Common myeloid progenitor, CD34-positive (primary cell): Measurements from ENCODE around the gene ASTN2.

Experiments
- CTCF ChIA-PET: fragments of 350-600 bp; sonication (Branson Sonifier 250); formaldehyde crosslinking; loops from one replicate; lab custom pipeline; 2021; ENCODE audit warnings: antibody characterized with exemption; lab: Charles Lee
- POLR2A ChIA-PET: fragments of 350-600 bp; sonication (Branson Sonifier 250); formaldehyde crosslinking; loops from one replicate; lab custom pipeline; 2021; ENCODE audit warnings: antibody characterized with exemption; lab: Charles Lee
- DNase-seq, 3 donors: peaks; one replicate each; pipeline versions ENCODE4 v3.0.0 to v3.0.0-alpha.2; 2013
- H3K27ac ChIP-seq, 2 experiments: 1 replicate in 1 of 2; 2 replicates in 1 of 2; pipeline ENCODE4 v1.7.0; 2013; ENCODE audit warnings: inconsistent platforms in 2 of 2, low read length in 2 of 2, mild to moderate bottlenecking in 2 of 2, low read depth in 1 of 2, moderate library complexity in 1 of 2; ENCODE audit not compliant: severe bottlenecking in 2 of 2, insufficient read depth in 1 of 2, poor library complexity in 1 of 2
- H3K27me3 ChIP-seq, 5 experiments: replicated peaks in 2 of 5; 1 replicate in 3 of 5; 2 replicates in 2 of 5; pipeline versions ENCODE4 v1.6.1 to v1.7.0; 2013; ENCODE audit warnings: low read length in 4 of 5, mild to moderate bottlenecking in 2 of 5, moderate library complexity in 2 of 5, inconsistent platforms in 1 of 5; ENCODE audit not compliant: insufficient read depth in 5 of 5, control insufficient read depth in 4 of 5
- H3K36me3 ChIP-seq, 4 experiments: 1 replicate in 2 of 4; 2 replicates in 2 of 4; pipeline versions ENCODE4 v1.6.1 to v1.7.0; 2013; ENCODE audit warnings: low read length in 3 of 4, control low read depth in 1 of 4, mild to moderate bottlenecking in 1 of 4; ENCODE audit not compliant: control insufficient read depth in 4 of 4, insufficient read depth in 4 of 4
- H3K4me1 ChIP-seq, 4 experiments: 1 replicate in 3 of 4; 2 replicates in 1 of 4; pipeline versions ENCODE4 v1.6.1 to v1.7.1; 2013; ENCODE audit warnings: low read length in 3 of 4, mild to moderate bottlenecking in 3 of 4, control low read depth in 1 of 4, inconsistent platforms in 1 of 4, moderate library complexity in 1 of 4; ENCODE audit not compliant: control insufficient read depth in 4 of 4, insufficient read depth in 4 of 4; ENCODE audit errors: control extremely low read depth in 1 of 4
- H3K4me3 ChIP-seq, 7 experiments: 1 replicate in 4 of 7; 2 replicates in 3 of 7; pipeline versions ENCODE4 v1.5.1 to v1.7.0; 2013; ENCODE audit warnings: mild to moderate bottlenecking in 7 of 7, low read length in 6 of 7, moderate library complexity in 6 of 7, inconsistent platforms in 2 of 7, low read depth in 2 of 7, control low read depth in 1 of 7; ENCODE audit not compliant: insufficient read depth in 4 of 7, control insufficient read depth in 1 of 7; ENCODE audit errors: extremely low read depth in 1 of 7
- H3K9me3 ChIP-seq, 5 experiments: 1 replicate in 4 of 5; 2 replicates in 1 of 5; pipeline versions ENCODE4 v1.6.1 to v1.7.1; 2013; ENCODE audit warnings: low read length in 4 of 5, mild to moderate bottlenecking in 2 of 5, inconsistent platforms in 1 of 5, low read depth in 1 of 5, moderate library complexity in 1 of 5; ENCODE audit not compliant: control insufficient read depth in 4 of 5, insufficient read depth in 2 of 5; ENCODE audit errors: control extremely low read depth in 1 of 5
- WGBS: methylation state at CpG from one replicate; pipeline ENCODE4 v1.1.5; 2013; ENCODE audit not compliant: insufficient coverage; 5-methylcytosine and 5-hydroxymethylcytosine counted together

The ASTN2 gene

GRCh38 chr9:116566677-116567488 is 848.0 kb downstream of the ASTN2 start:
- no peak for DNase-seq
- H3K27me3 ChIP-seq, result peaks cover 0 to 2% (median 0%) of the 10 kb centered on the region in 5 experiments
- H3K36me3 ChIP-seq, result no peaks in the 10 kb centered on the region
- CTCF ChIA-PET, result interaction anchor here (2.3 kb wide), 1 partner anchor 417 kb away, joined by 7 read pairs; no protein-coding TSS in a partner anchor
- H3K27ac ChIP-seq, result no peak overlapping the region
- POLR2A ChIA-PET, result no interaction called here
- H3K4me1 ChIP-seq, result no peaks in the 10 kb centered on the region
- H3K9me3 ChIP-seq, result no peaks in the 10 kb centered on the region
- 73% methylated on average over 3 of the region's 5 CpGs for WGBS
- no peak overlapping the region for H3K4me3 ChIP-seq

- CTCF ChIA-PET, result no interaction called here
- Histone ChIP-seq H3K9me3 (no peaks in the 10 kb centered on the region), H3K27me3 (peaks cover 0 to under 1% (median 0%) of the 10 kb centered on the region in 5 experiments), H3K27ac (no peak overlapping the region), H3K36me3 (no peaks in the 10 kb centered on the region), H3K4me3 (no peak overlapping the region), H3K4me1 (no peaks in the 10 kb centered on the region)
- DNase-seq, result no peak
- POLR2A ChIA-PET, result no interaction called here
These were observed 848.9 kb downstream of the ASTN2 start for GRCh38 chr9:116565986-116566385.

- CTCF ChIA-PET, result no interaction called here
- no peaks in the 10 kb centered on the region for H3K9me3 ChIP-seq
- no peak overlapping the region for H3K27ac ChIP-seq
- H3K4me3 ChIP-seq, result no peak overlapping the region
- no peaks in the 10 kb centered on the region for H3K4me1 ChIP-seq
- DNase-seq, result no peak
- H3K27me3 ChIP-seq, result no peaks in the 10 kb centered on the region
- no peaks in the 10 kb centered on the region for H3K36me3 ChIP-seq
- POLR2A ChIA-PET, result no interaction called here
- WGBS, result 100% methylated on average over 2 of the region's 3 CpGs
These were observed 850.5 kb downstream of the ASTN2 start for GRCh38 chr9:116564266-116564793.

- Histone ChIP-seq H3K9me3 (no peaks in the 10 kb centered on the region), H3K27ac (no peak overlapping the region), H3K4me3 (no peak overlapping the region), H3K36me3 (no peaks in the 10 kb centered on the region), H3K27me3 (no peaks in the 10 kb centered on the region), H3K4me1 (no peaks in the 10 kb centered on the region)
- no peak for DNase-seq
- POLR2A ChIA-PET, result no interaction called here
- 100% methylated on average over 3 of the region's 5 CpGs for WGBS
- CTCF ChIA-PET, result no interaction called here
These were observed 855.9 kb downstream of the ASTN2 start for GRCh38 chr9:116558818-116559540.

GRCh38 chr9:116558035-116558434 is 856.8 kb downstream of the ASTN2 start:
- ChIA-PET CTCF (no interaction called here), POLR2A (no interaction called here)
- no peak overlapping the region for H3K4me3 ChIP-seq
- H3K4me1 ChIP-seq, result no peaks in the 10 kb centered on the region
- no peaks in the 10 kb centered on the region for H3K9me3 ChIP-seq
- no peaks in the 10 kb centered on the region for H3K36me3 ChIP-seq
- no peak overlapping the region for H3K27ac ChIP-seq
- DNase-seq, result no peak
- no peaks in the 10 kb centered on the region for H3K27me3 ChIP-seq

GRCh38 chr9:116555556-116556155 is 859.2 kb downstream of the ASTN2 start:
- no peaks in the 10 kb centered on the region for H3K27me3 ChIP-seq
- ChIA-PET CTCF (no interaction called here), POLR2A (no interaction called here)
- H3K36me3 ChIP-seq, result no peaks in the 10 kb centered on the region
- no peak for DNase-seq
- peaks cover 0 to 3% (median 1%) of the 10 kb centered on the region in 4 experiments for H3K4me1 ChIP-seq
- no peak overlapping the region for H3K4me3 ChIP-seq
- WGBS, result no CpG with 5 or more reads among the region's 3 CpGs
- no peaks in the 10 kb centered on the region for H3K9me3 ChIP-seq
- no peak overlapping the region for H3K27ac ChIP-seq

GRCh38 chr9:116555119-116555518 is 859.7 kb downstream of the ASTN2 start:
- 97% methylated on average over 6 of the region's 7 CpGs for WGBS
- Histone ChIP-seq H3K4me1 (peaks cover 0 to 7% (median 3%) of the 10 kb centered on the region in 4 experiments), H3K4me3 (no peak overlapping the region), H3K36me3 (no peaks in the 10 kb centered on the region), H3K27me3 (no peaks in the 10 kb centered on the region), H3K27ac (no peak overlapping the region), H3K9me3 (no peaks in the 10 kb centered on the region)
- ChIA-PET CTCF (no interaction called here), POLR2A (no interaction called here)
- DNase-seq, result no peak
